ENCODE data around the gene KIRREL3. TPM values are rescaled to one million over a fixed set of nuclear protein-coding genes. Genes with fewer than 3 reads are reported as not detected.

KIRREL3 gene
- total RNA-seq, 2 donors from 2014 or later = 0.61 to 0.64 TPM

DNA sequence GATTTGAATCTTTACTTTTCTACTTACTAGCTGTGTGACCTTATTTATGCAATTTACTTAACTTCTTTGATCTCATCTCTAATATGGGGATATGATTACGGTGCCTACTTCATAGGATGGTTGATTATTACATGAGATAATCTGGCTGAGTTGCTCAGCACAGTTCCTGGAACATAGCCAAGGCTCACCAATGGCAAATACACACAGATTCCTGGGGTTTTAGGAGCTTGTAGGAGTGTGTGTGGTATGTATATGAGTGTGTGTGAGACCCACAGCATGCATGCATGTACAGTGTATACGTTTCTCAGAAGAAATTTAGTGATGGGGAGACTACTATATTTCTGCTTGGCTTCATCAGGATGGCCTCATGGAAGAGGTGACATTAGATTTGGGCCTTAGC is 256.9 kb downstream of the KIRREL3 start:
- TF ChIP-seq, protein P1, sequence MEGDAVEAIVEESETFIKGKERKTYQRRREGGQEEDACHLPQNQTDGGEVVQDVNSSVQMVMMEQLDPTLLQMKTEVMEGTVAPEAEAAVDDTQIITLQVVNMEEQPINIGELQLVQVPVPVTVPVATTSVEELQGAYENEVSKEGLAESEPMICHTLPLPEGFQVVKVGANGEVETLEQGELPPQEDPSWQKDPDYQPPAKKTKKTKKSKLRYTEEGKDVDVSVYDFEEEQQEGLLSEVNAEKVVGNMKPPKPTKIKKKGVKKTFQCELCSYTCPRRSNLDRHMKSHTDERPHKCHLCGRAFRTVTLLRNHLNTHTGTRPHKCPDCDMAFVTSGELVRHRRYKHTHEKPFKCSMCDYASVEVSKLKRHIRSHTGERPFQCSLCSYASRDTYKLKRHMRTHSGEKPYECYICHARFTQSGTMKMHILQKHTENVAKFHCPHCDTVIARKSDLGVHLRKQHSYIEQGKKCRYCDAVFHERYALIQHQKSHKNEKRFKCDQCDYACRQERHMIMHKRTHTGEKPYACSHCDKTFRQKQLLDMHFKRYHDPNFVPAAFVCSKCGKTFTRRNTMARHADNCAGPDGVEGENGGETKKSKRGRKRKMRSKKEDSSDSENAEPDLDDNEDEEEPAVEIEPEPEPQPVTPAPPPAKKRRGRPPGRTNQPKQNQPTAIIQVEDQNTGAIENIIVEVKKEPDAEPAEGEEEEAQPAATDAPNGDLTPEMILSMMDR (IDR thresholded peaks at IDR 0.05) = no peak
- H3K9me3 ChIP-seq = no peaks in the 10 kb centered on the region
- no peaks in the 10 kb centered on the region for H3K4me1 ChIP-seq
- H3K9ac ChIP-seq (ENCODE audit: low read depth in 2 of 2, low read length in 2 of 2) = no peak overlapping the region
- no peaks in the 10 kb centered on the region for H3K36me3 ChIP-seq
- H3K27me3 ChIP-seq = no peaks in the 10 kb centered on the region
- H3K27ac ChIP-seq = no peak overlapping the region
- intact Hi-C loops (cut with DNase I) = no loop called here
- no peak overlapping the region for H3K4me3 ChIP-seq
- DNase-seq = no peak

DNA sequence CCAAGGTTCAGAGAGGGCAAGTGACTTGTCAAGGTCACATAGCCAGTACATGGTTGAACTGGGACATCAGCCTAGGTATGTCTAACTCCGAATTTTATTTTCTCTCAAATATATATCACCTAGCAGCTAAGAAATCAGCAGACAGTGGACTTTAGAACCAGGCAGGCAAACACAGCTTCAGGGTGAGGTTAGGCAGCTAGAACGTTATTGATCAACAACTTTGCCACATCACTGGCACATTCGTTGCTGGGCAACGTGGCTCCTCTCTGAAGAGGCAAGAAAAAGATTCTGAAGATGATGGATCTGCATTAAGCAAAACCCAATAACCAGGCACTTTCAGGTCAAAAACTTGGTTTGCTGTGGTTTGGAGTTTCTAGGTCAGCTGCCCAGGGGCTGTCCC is 258.0 kb downstream of the KIRREL3 start:
- intact Hi-C loops (cut with DNase I) = no loop called here
- Histone ChIP-seq H3K27ac (no peak overlapping the region), H3K27me3 (no peaks in the 10 kb centered on the region), H3K36me3 (no peaks in the 10 kb centered on the region), H3K9ac (ENCODE audit: low read depth in 2 of 2, low read length in 2 of 2) (no peak overlapping the region), H3K4me3 (no peak overlapping the region), H3K4me1 (no peaks in the 10 kb centered on the region), H3K9me3 (no peaks in the 10 kb centered on the region)
- TF ChIP-seq, protein P1 (IDR thresholded peaks at IDR 0.05) = no peak
- DNase-seq = no peak

DNA sequence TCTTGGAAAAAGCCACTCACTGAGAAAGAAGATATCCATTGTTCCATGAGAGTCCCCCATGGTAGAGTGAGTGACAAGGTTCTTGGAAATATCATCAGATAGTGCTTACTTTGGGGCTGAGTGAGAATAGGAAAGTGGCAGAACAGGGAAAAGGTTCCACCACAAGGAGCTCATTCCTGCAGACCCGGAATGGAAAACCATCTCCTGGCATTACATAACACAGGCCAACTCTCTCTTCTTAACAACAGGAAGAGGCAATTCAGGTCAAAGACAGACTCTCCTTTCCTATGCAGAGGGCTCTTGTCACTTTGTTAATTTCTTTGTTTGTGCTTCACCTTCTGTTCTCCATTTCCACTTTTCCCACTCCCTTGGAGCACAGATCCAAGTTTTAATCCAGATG is 259.7 kb downstream of the KIRREL3 start:
- Histone ChIP-seq H3K9me3 (no peaks in the 10 kb centered on the region), H3K4me3 (no peak overlapping the region)

DNA sequence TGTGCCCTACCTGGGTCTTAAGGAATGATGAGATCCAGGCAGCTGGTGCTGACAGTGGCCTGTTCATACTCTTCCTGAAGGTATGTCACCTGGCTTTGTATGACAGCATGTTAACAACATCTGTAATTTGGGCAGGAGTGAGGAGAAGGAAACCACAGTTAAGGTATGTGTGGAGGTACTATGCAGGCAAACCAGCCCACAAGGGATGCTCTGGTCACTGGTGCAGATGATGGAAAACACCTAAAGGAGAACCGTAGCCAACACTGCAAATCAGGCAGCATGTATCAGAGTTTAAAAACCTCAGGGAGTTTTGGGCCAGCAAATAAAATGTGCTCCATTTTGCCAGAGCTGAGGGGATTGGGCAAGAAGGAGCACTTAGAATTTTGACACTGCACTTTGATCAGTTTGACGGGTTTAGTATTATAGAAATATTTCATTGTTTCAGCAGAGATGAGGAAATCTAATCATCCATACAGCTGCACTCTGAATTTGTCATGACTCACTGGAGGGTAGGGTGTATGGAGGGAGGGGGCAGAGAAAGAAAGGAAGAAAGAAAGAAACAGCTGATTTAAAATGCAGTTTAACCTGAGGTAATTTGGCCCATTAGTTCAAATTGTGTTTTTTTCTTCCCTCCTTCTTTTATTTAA is 260.9 kb downstream of the KIRREL3 start:
- H3K4me1 ChIP-seq = no peaks in the 10 kb centered on the region
- TF ChIP-seq, protein P1 (IDR thresholded peaks at IDR 0.05) = no peak
- H3K9ac ChIP-seq (ENCODE audit: low read depth in 2 of 2, low read length in 2 of 2) = no peak overlapping the region
- H3K4me3 ChIP-seq = no peak overlapping the region
- intact Hi-C loops (cut with DNase I) = no loop called here
- H3K9me3 ChIP-seq = no peaks in the 10 kb centered on the region
- H3K27me3 ChIP-seq = no peaks in the 10 kb centered on the region
- no peak for DNase-seq
- no peaks in the 10 kb centered on the region for H3K36me3 ChIP-seq
- no peak overlapping the region for H3K27ac ChIP-seq

More for the DNA sequence above, 259.7 kb downstream of the KIRREL3 start:
- Histone ChIP-seq H3K27me3 (no peaks in the 10 kb centered on the region), H3K27ac (no peak overlapping the region), H3K4me1 (no peaks in the 10 kb centered on the region), H3K9ac (ENCODE audit: low read depth in 2 of 2, low read length in 2 of 2) (no peak overlapping the region), H3K36me3 (no peaks in the 10 kb centered on the region)
- no peak for DNase-seq
- intact Hi-C loops (cut with DNase I) = no loop called here
- TF ChIP-seq, protein P1 (IDR thresholded peaks at IDR 0.05) = no peak

DNA sequence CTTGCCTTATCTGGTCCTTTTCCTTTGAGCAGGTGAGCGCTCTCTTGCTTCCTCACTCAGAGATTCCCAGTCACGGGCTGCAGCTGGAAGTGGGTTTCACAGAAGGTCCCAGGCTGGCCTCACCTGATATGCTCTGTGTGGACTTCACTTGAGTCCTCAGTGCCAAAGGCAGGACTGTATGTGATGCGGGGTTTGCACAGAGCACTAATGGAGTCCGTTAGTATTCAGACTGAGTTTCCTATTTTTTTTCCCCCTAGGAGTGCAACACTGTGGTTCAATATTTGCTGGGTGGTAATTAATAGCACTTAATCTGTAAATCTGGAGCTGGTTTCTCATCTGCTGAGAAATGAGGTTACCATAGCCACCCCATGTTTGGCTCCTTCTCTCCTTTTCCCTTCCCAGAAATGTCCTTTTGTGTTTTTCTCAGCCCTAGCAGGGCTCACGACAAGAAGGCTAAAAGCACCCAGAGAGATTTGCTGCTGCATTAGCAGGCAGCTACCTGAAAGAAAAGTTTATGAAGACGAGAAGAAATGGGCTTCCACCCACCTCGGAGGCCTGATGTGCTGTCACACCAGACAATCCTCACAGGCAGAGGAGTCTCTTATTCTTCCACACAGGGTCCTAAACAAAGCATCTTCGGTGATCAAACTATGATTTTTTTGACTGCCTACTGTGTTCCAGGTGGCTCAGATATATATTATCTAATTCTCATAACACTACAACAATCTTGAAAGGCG is 262.1 kb downstream of the KIRREL3 start:
- no peak overlapping the region for H3K27ac ChIP-seq
- H3K4me3 ChIP-seq = no peak overlapping the region
- H3K9me3 ChIP-seq = no peaks in the 10 kb centered on the region
- H3K9ac ChIP-seq (ENCODE audit: low read depth in 2 of 2, low read length in 2 of 2) = no peak overlapping the region
- intact Hi-C loops (cut with DNase I) = no loop called here
- TF ChIP-seq, protein P1 (IDR thresholded peaks at IDR 0.05) = no peak
- H3K36me3 ChIP-seq = no peaks in the 10 kb centered on the region
- DNase-seq = no peak
- H3K4me1 ChIP-seq = no peaks in the 10 kb centered on the region
- H3K27me3 ChIP-seq = no peaks in the 10 kb centered on the region
